ENCODE measurements around the gene ARRB1.

The ARRB1 gene

GRCh38 chr11:75271730-75272129, 79.7 kb downstream of the ARRB1 start:
- DNase-seq: no peak

GRCh38 chr11:75270896-75271418, 80.5 kb downstream of the ARRB1 start:
- peak; percentile 44 for DNase-seq

GRCh38 chr11:75269896-75270295, 81.6 kb downstream of the ARRB1 start:
- DNase-seq: no peak

- DNase-seq: no peak
These were observed 82.1 kb downstream of the ARRB1 start for GRCh38 chr11:75269367-75269660.

- no peak for DNase-seq
These were observed 82.7 kb downstream of the ARRB1 start for GRCh38 chr11:75268626-75269366.

- no peak for DNase-seq
These were observed 84.1 kb downstream of the ARRB1 start for GRCh38 chr11:75267171-75267970.

- DNase-seq: no peak
These were observed 85.5 kb downstream of the ARRB1 start for GRCh38 chr11:75265851-75266531.

- no peak for DNase-seq
These were observed 86.5 kb downstream of the ARRB1 start for GRCh38 chr11:75264971-75265370.

- DNase-seq: no peak
These were observed 87.1 kb downstream of the ARRB1 start for GRCh38 chr11:75264356-75264755.

- no peak for DNase-seq
These were observed 87.5 kb downstream of the ARRB1 start for GRCh38 chr11:75263944-75264349.

- DNase-seq: no peak
These were observed 88.3 kb downstream of the ARRB1 start for GRCh38 chr11:75262961-75263852.

GRCh38 chr11:75262436-75262835, 89.0 kb downstream of the ARRB1 start:
- DNase-seq: no peak

- no peak for DNase-seq
These were observed 89.5 kb downstream of the ARRB1 start for GRCh38 chr11:75261902-75262361.

GRCh38 chr11:75260396-75261170, 90.9 kb downstream of the ARRB1 start:
- no peak for DNase-seq

GRCh38 chr11:75254326-75254725, 97.1 kb downstream of the ARRB1 start:
- no peak for DNase-seq

- no peak for DNase-seq
These were observed 101.8 kb downstream of the ARRB1 start for GRCh38 chr11:75249704-75250103.

GRCh38 chr11:75248924-75249256, 102.6 kb downstream of the ARRB1 start:
- DNase-seq: no peak

GRCh38 chr11:75246671-75247350, 104.7 kb downstream of the ARRB1 start:
- no peak for DNase-seq

- no peak for DNase-seq
These were observed 105.3 kb downstream of the ARRB1 start for GRCh38 chr11:75246006-75246670.

- DNase-seq: no peak
These were observed 106.0 kb downstream of the ARRB1 start for GRCh38 chr11:75245356-75246005.
